Jurkat, Clone E6-1 (cell line): ENCODE data around the gene TMEM125.

Source experiments
- DNase-seq: peaks from one replicate; pipeline ENCODE4 v3.0.0-alpha.2; 2011; ENCODE audit warnings: low read depth, low spot score
- H3K4me3 ChIP-seq: 2 replicates; pipeline ENCODE4 v1.5.1; 2011; ENCODE audit warnings: mild to moderate bottlenecking, low read length, control low read depth, moderate library complexity

The TMEM125 gene

DNA sequence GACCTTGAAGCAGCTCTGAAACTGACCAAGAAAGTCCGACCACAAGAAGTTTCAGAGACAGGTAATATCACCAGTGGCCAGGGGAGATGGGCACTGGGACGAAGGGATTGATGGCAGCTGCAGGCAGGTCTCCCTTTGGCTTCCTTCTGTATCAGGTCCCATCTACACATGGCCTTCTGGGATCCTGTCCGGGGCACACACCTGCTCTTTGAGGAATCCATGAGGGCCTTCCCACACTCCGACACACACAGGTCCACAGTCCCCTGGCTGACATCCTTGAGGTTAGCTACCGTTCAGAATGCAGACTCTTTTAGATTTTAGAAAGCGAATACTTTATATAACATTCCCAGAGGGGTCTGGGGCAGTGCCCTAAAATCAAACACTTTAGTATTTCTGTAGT is 26.5 kb upstream of the TMEM125 start:
- no peak for DNase-seq
- no peak overlapping the region for H3K4me3 ChIP-seq

DNA sequence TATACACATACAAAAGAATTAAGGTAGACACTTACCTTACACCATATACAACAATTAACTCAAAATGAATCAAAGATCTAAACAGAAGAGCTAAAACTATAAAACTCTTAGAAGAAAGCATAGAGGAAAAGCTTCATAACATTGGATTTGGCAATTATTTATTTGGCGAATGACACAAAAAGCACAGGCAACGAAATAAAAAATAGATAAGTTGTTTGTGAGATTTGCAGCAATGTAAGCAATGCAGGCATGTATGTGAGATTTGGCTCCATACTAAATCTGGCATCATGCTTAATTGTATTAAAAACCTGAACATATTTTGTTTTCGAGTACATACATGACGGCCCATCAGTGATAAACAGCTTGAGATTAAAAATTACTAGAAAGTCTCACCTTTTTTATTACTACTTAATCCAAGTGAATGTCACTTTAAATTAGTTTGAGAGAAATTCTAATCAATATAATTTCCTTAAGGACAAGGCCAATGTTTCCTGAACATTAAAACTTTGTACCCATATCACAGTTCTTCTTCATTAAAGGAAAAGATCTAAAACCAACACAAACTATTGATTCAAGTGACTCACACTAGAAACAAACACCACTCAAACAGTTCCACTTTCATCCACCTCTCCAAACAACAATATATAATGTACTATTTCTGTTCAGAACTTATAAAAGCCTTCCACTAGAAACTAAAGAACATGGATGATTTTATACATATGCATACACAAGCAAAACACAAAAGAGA is 23.1 kb upstream of the TMEM125 start:
- H3K4me3 ChIP-seq = no peak overlapping the region
- DNase-seq = no peak

DNA sequence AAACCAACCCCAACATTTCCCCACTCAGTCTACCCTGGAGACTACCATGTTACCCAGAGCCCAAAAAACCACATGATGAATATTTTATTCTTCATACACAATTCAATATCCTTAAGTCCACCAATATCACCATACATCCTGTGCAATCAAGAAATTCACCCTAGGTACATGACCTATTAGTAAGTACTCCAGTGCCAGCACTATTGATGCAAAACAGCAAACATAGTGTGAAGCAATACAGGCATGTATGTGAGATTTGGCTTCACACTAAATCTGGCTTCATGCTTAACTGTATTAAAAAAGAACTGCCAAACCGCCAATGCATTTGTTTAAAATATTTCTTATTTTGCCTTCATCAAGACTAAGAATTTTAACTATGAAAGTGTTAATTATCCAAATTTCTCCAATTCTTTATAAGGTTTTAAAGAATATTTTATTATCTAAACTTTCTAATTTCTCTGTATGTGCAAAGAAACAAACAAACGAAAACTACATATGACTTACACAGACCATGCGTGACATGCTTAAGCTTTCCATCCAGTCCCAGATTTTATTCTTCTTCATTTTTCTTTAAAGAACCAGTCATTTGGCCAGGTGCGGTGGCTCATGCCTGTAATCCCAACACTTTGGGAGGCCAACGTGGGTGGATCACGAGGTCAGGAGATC is 22.4 kb upstream of the TMEM125 start:
- DNase-seq = no peak
- no peak overlapping the region for H3K4me3 ChIP-seq

DNA sequence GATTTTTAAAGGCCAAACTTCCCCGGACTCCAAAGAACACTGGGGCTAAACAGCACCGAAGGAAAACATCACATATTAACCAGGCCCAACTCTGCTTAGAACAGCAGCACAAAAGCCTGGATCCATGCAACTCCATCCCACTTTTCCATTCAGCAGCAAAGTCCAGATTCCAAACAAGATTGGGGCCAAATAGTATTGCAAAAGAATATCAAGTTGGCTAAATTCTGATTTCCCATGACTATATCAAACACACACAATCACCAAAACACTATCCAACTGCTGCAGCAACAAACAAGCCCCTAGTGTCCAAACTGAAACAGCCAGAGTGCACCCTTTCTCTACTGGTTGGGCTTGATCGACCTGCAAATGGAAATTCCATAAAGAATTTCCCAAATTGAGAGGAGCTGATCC is 19.4 kb upstream of the TMEM125 start:
- no peak overlapping the region for H3K4me3 ChIP-seq

DNA sequence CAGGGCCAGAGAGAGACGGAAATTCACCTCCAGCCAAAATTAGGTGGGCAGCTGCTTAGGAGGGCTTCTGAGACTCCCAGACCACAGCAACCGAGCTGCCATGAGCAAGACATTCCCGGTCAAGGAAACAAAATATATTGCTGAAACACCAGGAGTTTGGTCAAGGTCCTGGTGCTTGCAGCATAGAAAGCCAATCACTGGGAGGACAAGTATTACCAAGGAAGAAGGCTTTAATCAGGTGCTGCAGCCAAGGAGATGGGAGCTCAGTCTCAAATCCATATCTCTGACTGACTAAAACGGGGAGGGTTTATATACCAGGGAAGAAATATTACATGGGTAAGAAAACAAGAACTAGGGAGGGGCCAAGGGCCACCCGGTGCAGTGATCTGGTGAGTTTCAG is 18.8 kb upstream of the TMEM125 start:
- no peak overlapping the region for H3K4me3 ChIP-seq
- no peak for DNase-seq

More for the DNA sequence above, 19.4 kb upstream of the TMEM125 start:
- no peak for DNase-seq

DNA sequence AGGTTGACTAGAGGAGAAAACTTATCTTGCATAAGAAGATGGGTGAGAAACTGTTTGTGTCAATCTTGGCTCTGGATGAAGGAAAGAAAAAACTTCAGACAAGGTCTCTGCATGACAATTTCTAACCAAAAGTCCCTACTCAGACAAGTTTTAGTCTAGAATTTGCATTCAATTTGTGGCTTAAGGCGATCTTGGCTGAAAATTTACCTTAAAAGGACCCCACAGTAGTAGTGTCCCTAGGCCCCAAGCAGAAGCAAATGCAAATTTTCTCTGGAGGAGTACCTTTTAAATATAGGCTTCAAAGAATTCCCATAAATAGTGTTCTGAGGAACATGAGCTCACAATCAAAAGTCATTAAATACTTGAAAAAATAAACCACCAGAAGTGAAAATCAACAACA is 17.6 kb upstream of the TMEM125 start:
- no peak for DNase-seq
- no peak overlapping the region for H3K4me3 ChIP-seq

DNA sequence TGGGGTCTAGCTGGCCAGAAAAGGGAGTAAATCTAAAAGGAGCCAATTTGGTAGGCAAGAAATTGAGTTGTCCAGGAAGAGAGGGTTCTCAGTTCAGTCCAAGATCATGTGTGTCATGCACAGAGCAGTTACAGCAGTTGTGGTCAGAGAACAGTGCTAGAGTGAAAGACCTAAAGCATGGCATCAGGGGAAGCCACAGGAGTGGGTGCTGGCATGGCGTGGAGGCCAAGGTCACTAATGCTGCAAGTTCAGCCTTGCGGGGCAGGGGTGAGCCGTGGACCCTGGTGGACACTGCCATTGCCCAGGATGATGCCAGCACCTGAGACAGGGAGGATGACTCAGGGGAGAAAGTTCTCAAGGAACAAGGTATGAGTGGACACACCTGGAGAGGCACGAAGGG is 16.6 kb upstream of the TMEM125 start:
- no peak for DNase-seq
- no peak overlapping the region for H3K4me3 ChIP-seq

DNA sequence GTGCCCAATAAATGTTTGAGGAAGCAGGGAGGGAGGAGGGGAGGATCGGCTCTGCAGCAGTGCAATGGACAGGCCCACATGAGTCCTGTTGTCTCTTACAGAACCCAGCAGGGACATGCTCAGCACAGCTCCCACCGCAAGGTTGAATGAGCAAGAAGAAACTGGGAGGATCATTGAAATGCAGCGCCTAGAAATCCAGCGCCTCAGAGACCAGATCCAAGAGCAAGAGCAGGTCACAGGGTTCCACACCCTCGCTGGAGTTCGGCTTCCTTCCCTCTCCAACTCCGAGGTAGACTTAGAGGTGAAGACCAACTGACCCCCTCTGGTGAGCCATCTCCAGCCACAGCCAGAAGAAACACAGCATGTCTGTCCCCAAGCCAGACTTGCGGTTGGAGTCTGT is 15.9 kb upstream of the TMEM125 start:
- no peak overlapping the region for H3K4me3 ChIP-seq
- DNase-seq = no peak

DNA sequence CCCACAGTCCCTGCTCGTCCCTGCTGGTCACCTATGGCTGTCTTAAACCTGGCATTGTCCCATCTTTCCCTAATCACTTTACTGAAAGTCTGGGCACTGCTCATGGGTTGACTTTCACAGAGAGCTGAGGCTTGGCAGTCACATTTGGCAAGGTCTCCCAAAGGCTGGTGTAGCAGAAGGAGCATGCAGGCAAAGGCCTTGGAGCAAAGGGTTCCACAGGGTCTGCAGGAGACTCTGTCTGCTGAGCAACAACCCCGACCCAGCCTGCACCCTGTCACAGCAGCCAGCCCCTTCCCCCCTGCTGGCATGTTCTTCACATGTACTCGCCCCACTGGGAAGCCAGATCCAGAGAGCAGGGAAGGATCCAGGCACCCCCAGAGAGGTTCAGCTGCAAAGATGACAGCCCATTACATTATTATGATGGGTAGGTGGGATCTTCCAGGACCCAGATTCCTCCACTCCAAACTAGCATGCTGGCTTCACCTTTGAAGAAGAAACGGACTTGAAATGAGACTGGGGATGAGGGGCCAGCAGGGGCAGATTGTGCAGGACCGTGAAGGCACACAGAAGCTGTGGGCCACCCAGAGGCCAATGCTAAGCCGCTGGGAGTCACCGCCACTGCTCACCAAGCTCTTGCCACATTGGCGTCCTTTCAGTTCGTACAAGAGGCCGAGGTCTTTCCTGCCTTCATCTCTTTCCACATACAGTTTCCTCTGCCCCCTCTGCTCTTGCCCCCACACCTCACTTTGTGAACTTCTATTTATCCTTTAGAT is 14.2 kb upstream of the TMEM125 start:
- DNase-seq = no peak
- no peak overlapping the region for H3K4me3 ChIP-seq

DNA sequence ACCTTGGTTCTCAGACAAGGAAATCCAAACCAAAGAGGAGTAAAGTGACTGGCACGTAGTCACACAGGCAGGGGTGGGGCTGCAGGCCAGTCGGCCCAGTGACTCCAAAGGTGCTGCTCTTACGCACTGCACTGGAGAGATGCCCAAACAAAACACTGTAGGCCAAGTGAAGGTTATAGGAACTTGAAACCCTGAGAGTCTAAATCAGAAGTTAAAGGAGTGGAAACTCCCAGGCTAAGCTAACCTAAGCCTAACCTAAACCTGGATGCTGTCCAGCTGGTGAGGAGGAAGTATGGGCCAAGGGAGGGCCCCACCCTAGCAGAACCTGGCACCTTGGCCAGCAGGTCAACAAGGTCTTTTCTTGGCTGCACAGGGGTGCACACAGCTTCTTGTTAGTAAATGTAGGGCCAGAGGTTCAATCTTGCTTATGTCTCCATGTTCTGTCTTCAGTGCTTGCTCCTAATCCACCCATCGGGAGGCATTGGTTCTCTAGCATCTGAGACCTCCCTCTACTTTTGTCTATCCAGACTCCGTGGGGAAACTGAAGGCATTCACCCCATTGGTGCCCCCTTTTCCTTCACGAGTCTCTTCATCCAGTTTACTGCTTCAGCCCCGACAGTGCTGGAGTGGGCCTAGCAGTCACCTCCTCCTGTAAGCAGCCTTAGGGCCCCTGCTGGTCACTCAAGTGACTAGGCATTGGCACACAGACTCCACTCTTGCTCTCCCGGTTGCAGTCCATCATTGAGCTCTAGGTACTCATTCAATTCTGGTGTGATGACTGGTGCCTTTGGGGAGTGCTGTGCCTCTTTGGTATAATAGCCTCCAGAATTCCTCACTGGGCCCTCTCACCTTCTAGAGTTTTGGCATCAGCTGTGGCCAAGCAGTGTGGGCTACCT is 12.9 kb upstream of the TMEM125 start:
- no peak overlapping the region for H3K4me3 ChIP-seq

DNA sequence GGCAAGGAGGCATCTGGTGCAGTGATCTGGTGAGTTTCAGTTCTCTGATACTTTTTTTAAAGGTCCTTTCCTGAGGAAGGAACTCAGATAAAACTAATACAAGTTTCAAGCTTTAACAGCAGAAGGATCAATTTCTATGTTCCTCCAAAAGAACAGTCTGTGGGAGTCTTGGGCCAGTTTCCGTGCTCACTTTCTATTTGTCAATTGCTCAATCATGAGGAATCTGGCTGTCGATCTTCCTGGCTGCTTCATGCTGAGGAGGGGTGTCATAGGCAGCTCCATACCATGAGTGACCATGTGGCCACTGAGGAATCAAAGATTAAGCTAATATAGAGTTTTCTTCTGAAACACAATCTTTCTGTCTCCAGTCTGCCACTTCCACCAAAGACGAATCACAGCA is 11.4 kb upstream of the TMEM125 start:
- no peak for DNase-seq
- H3K4me3 ChIP-seq = no peak overlapping the region

More for the DNA sequence above, 12.9 kb upstream of the TMEM125 start:
- DNase-seq = no peak

DNA sequence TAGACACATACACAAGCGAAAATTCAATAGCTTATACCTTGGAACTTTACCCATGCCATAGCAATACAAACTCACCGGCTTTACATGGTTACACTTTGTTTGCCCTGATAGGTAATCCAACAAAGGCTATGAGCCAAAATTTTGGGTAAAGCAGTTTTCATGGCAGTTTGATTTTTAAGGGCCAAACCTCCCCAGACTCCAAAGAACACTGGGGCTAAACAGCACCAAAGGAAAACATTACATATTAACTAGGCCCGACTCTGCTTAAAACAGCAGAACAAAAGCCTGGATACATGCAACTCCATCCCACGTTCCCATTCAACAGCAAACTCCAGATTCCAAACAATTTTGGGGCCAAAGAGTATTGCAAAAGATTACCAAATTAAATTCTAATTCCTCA is 4.4 kb upstream of the TMEM125 start:
- no peak for DNase-seq
- no peak overlapping the region for H3K4me3 ChIP-seq

DNA sequence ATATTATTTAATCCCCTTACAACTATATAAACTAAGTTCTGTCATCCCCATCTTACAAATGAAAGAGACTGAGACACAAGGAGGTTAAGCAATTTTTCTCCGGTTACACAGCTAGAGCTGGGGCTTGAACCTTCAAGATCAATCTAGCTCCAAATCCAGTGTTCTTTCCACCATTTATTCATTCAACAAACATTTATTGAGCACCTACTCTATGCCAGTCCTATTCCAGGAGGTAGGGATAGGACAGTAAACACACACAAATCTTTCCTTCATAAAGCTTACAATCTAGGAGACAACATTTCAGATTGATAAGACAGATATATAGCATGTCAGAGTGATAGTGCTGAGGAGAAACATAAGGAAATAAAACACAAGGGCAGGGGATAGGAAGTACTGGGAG is 2.9 kb upstream of the TMEM125 start:
- DNase-seq = no peak
- H3K4me3 ChIP-seq = no peak overlapping the region

DNA sequence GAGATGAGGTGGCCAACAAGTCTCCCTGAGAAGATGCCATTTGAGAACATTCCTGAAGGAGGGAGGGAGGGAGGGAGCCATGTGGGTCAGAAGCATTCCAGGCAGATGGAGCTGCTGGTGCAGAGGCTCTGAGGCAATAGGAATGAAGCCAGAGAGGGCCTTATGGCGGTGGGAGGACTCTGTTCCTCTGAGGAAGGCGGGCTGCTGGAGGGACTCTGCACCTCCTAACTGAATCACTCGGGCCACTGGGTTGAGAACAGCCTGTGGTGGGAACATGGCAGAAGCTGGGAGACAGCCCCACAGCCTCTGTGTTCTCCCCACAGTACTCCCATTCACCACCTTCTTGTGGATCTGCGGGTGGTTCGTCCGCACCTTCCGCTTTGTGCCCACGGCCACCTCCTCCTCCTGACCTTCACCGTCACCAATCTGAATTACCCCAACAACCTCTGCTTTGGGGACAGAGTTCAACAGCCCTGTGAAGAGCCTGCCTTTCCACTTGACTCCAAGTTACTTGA is 2.4 kb upstream of the TMEM125 start:
- no peak for DNase-seq
- no peak overlapping the region for H3K4me3 ChIP-seq

DNA sequence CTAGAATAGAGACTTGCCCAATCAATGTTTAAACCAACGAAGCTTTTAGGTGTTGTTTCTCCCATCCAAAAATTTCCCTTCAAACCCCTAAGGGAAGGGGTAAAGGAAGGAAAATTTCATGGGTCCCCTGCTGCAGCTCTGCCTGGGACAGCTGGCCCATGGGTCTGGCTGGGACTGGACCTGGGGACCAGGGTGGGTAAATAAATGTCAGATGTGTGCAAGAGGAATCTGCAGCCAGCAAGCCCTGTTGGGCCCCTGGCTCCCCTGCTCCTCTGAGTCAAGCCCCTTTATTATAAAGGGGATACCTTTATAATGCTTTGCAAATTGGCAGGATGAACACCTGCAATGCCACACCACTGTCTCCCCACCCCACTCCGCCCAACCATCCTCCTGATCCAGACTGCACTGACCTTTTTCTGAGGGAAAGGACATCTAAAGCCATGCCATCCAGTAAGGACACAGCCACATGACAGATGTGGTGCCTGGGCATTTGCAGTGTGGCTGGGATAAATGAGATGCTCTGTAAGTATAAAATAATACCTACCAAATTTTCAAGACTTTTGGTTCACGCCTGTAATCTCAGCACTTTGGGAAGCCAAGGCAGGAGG is 1.9 kb upstream of the TMEM125 start:
- no peak for DNase-seq
- no peak overlapping the region for H3K4me3 ChIP-seq

DNA sequence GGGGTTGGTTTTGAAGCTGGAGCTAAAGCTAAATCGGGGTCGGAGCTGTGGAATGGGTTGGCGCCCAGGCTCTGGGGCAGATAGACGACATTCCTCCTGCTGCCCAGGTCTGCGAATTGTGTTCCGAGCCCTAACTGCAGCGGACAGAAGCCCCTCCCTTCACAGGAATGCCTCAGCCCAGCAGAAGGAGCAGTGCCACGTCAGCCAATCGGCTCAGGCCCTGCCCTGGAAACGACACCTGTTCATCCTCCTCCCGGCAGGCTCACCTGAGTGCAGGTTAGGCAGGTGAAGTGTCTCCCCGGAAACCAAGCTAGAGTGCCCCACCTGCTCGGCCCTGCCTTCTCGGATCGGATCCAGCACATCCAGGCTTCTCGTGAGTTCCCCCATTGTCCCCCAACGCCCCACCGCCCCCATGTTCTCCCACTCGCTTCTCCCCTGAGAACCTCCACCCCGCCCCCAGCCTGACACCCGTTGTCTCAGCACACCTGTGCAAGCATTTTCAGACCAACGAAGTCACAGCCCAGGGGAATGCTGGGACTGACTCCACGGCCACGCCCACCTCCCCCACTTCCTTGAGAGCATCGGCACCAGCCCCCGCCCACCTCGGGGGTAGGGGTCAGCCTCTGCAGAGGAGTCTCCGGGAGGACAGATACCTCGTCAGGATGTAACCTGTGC is 775 bp downstream of the TMEM125 start:
- no peak overlapping the region for H3K4me3 ChIP-seq
- DNase-seq = no peak

DNA sequence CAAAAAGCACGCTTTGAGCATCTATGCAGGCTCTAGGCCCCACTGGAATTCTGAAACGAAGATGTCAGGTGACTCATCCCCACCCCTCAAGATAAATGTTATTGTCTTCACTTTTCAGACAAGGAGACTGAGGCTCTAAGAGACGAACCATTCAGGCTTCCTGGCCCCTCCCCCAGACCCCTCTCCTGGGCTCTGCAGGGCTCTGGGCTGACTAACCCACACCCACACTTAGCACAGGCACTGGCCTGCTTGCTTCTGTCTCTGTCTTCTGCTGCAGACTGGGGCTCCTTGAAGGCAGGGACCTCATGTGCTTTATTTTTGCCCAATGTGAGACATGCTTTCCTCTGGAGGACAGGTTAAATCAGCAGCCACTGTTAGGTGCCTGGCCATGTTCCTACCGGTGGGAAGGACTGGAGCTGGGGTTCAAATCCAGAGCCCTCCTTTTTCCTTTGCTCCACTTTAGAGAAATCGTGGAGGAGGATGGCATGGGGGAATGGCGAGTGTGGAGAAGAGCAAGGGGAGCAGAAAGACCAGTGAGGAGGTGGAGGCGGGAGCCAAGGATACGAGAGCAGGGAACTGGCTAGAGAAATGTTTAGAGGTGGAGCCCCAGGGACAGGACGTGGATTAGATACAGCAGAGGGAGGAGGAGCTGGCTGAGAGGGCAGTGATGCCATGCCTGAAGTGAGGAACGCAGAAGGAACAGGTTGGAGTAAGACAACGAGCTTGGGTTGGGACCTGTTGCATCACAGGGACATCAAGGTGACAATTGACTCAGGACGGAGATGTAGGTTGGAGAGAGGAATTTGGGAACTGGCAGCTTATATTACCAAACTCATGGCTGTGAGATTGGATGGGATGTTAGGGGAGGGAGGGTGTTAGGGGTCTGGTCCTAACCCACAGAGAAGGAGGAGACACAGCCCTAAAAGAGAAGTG is 1.7 kb downstream of the TMEM125 start:
- DNase-seq = no peak
- H3K4me3 ChIP-seq = no peak overlapping the region
